Endothelial cell of umbilical vein (primary cell): Measurements from ENCODE around the gene MRPS26.
"Not testable (repeated sequence)": the region's sequence is repeated elsewhere in the genome, so short reads cannot be mapped to it uniquely, and the experiment has no call there.

Experiments
- MYC ChIP-seq: IDR thresholded peaks from one replicate; pipeline ENCODE4 v1.6.1; 2011; ENCODE audit warnings: mild to moderate bottlenecking, low read depth, low read length
- TF ChIP-seq, protein P1 (sequence below), 2 donors: IDR thresholded peaks; 1 replicate in 1 of 2; 2 replicates in 1 of 2; pipeline ENCODE4 v1.5.1; 2011; ENCODE audit warnings: low read length in 2 of 2, mild to moderate bottlenecking in 2 of 2, moderate library complexity in 2 of 2, control low read depth in 1 of 2, inconsistent platforms in 1 of 2, low read depth in 1 of 2; ENCODE audit not compliant: insufficient read depth in 1 of 2; ENCODE audit errors: extremely low read depth in 1 of 2

DNA sequence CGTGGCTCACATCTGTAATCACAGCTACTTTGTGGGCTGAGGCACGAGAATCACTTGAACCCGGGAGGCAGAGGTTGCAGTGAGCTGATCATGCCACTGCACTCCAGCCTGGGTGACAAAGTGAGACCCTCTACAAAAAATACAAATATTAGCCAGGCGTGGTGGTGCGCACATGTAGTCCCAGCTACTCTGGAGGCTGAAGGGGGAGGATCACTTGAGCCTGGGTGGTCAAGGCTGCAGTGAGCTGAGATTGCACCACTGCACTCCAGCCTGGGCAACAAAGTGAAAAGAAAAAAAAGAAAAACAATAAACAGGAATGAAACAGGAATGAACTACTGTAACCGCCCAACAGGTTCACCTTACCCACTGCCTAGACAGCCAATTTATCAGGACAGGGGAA, 18.3 kb downstream of the MRPS26 start:
- not testable (repeated sequence) for TF ChIP-seq MYC
- TF ChIP-seq, protein P1, sequence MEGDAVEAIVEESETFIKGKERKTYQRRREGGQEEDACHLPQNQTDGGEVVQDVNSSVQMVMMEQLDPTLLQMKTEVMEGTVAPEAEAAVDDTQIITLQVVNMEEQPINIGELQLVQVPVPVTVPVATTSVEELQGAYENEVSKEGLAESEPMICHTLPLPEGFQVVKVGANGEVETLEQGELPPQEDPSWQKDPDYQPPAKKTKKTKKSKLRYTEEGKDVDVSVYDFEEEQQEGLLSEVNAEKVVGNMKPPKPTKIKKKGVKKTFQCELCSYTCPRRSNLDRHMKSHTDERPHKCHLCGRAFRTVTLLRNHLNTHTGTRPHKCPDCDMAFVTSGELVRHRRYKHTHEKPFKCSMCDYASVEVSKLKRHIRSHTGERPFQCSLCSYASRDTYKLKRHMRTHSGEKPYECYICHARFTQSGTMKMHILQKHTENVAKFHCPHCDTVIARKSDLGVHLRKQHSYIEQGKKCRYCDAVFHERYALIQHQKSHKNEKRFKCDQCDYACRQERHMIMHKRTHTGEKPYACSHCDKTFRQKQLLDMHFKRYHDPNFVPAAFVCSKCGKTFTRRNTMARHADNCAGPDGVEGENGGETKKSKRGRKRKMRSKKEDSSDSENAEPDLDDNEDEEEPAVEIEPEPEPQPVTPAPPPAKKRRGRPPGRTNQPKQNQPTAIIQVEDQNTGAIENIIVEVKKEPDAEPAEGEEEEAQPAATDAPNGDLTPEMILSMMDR (IDR thresholded peaks at IDR 0.05; ENCODE audit: extremely low read depth in 1 of 2, insufficient read depth in 1 of 2, low read depth in 1 of 2, low read length in 2 of 2): not testable (repeated sequence)
